WTC11 (cell line): ENCODE results near the gene ELK3. TPM values are rescaled to one million over a fixed set of nuclear protein-coding genes. Genes with fewer than 3 reads are reported as not detected.

ENCODE experiments used
- ATAC-seq: fragments of 200-7000 bp; cut with Tn5 transposase; 2 replicates; pipeline ENCODE4 v1.10.0; 2021; ENCODE audit warnings: mild to moderate bottlenecking, moderate library complexity
- CTCF ChIA-PET: fragments of 300-600 bp; sonication (Branson Sonifier 250); formaldehyde crosslinking; loops from one replicate; lab custom pipeline; 2021; ENCODE audit warnings: antibody characterized with exemption; lab: Charles Lee
- POLR2A ChIA-PET: fragments of 350-600 bp; sonication (Branson Sonifier 250); formaldehyde crosslinking; loops from one replicate; lab custom pipeline; 2021; ENCODE audit warnings: antibody characterized with exemption; lab: Charles Lee
- DNase-seq: peaks from one replicate; pipeline ENCODE4 v3.0.0; 2021; ENCODE audit warnings: low spot score
- H3K27ac Mint-ChIP-seq: 2 replicates; pipeline ENCODE4 v1.8.0; 2021; ENCODE audit warnings: mixed read lengths
- H3K27me3 Mint-ChIP-seq: 2 replicates; pipeline ENCODE4 v1.8.0; 2021; ENCODE audit warnings: low read depth, mild to moderate bottlenecking, moderate library complexity, mixed read lengths
- H3K36me3 Mint-ChIP-seq: 2 replicates; pipeline ENCODE4 v1.8.0; 2021; ENCODE audit warnings: mixed read lengths
- H3K4me1 Mint-ChIP-seq: 2 replicates; pipeline ENCODE4 v1.8.0; 2022; ENCODE audit warnings: mixed read lengths
- H3K4me3 Mint-ChIP-seq: 2 replicates; pipeline ENCODE4 v1.8.0; 2021; ENCODE audit warnings: mild to moderate bottlenecking, moderate library complexity, mixed read lengths
- H3K9me3 Mint-ChIP-seq: 2 replicates; pipeline ENCODE4 v1.8.0; 2021; ENCODE audit warnings: mixed read lengths
- ELF4 ChIP-seq: sonication (generic); formaldehyde crosslinking; IDR thresholded peaks from 2 replicates; pipeline ENCODE4 v1.8.1; 2022; ENCODE audit warnings: low read depth, mild to moderate bottlenecking, moderate library complexity, missing genetic modification reagents
- ESRRA ChIP-seq: sonication (generic); formaldehyde crosslinking; IDR thresholded peaks from 2 replicates; pipeline ENCODE4 v1.8.1; 2022; ENCODE audit warnings: mild to moderate bottlenecking, missing genetic modification reagents, borderline replicate concordance
- FOXK1 ChIP-seq: sonication (generic); formaldehyde crosslinking; IDR thresholded peaks from 2 replicates; pipeline ENCODE4 v1.8.0; 2022; ENCODE audit warnings: mild to moderate bottlenecking, moderate library complexity, missing genetic modification reagents
- GABPB1 ChIP-seq: sonication (generic); formaldehyde crosslinking; IDR thresholded peaks from 2 replicates; pipeline ENCODE4 v1.8.1; 2023; ENCODE audit warnings: mild to moderate bottlenecking, missing genetic modification reagents
- KAT7 ChIP-seq: sonication (generic); formaldehyde crosslinking; IDR thresholded peaks from 2 replicates; pipeline ENCODE4 v1.8.1; 2023; ENCODE audit warnings: missing genetic modification reagents, mild to moderate bottlenecking, borderline replicate concordance
- NFATC4 ChIP-seq: fragments of 250-450 bp; sonication (Bioruptor Pico); IDR thresholded peaks from 2 replicates; pipeline ENCODE4 v1.9.0; 2021; ENCODE audit warnings: mild to moderate bottlenecking
- NR2C2 ChIP-seq: sonication (generic); formaldehyde crosslinking; IDR thresholded peaks from 2 replicates; pipeline ENCODE4 v1.8.0; 2022; ENCODE audit warnings: mild to moderate bottlenecking, missing genetic modification reagents
- PRRX2 ChIP-seq: fragments of 250-450 bp; sonication (Bioruptor Pico); IDR thresholded peaks from 2 replicates; pipeline ENCODE4 v1.8.0; 2021; ENCODE audit warnings: mild to moderate bottlenecking
- TEAD1 ChIP-seq: sonication (generic); formaldehyde crosslinking; IDR thresholded peaks from 2 replicates; pipeline ENCODE4 v1.8.0; 2022; ENCODE audit warnings: mild to moderate bottlenecking, missing genetic modification reagents
- TEAD4 ChIP-seq: sonication (generic); formaldehyde crosslinking; IDR thresholded peaks from 2 replicates; pipeline ENCODE4 v1.8.0; 2022; ENCODE audit warnings: mild to moderate bottlenecking, missing genetic modification reagents
- ZNF317 ChIP-seq: sonication (generic); formaldehyde crosslinking; IDR thresholded peaks from 2 replicates; pipeline ENCODE4 v1.8.1; 2023; ENCODE audit warnings: low read depth, mild to moderate bottlenecking, moderate library complexity, missing genetic modification reagents, borderline replicate concordance
- ZNF416 ChIP-seq: fragments of 250-450 bp; sonication (Bioruptor Pico); IDR thresholded peaks from 2 replicates; pipeline ENCODE4 v1.9.0; 2021; ENCODE audit warnings: mild to moderate bottlenecking, inconsistent platforms
- ZNF423 ChIP-seq: fragments of 250-450 bp; sonication (Bioruptor Pico); IDR thresholded peaks from 2 replicates; pipeline ENCODE4 v2.1.2; 2022; ENCODE audit warnings: mild to moderate bottlenecking, moderate library complexity
- total RNA-seq: library from RNA; stranded (reverse); gene quantifications from 3 replicates; pipeline ENCODE4 v1.2.3, GENCODE V29; 2021
- TF ChIP-seq, protein P1 (sequence below): sonication (generic); formaldehyde crosslinking; IDR thresholded peaks from 2 replicates; pipeline ENCODE4 v1.8.1; 2022; ENCODE audit warnings: mild to moderate bottlenecking, moderate library complexity, missing genetic modification reagents
- TF ChIP-seq, protein P2 (sequence below): sonication (generic); formaldehyde crosslinking; IDR thresholded peaks from 2 replicates; pipeline ENCODE4 v1.8.0; 2023; ENCODE audit warnings: mild to moderate bottlenecking, missing genetic modification reagents
- TF ChIP-seq, protein P3 (sequence below): sonication (generic); formaldehyde crosslinking; IDR thresholded peaks from 2 replicates; pipeline ENCODE4 v1.8.1; 2023; ENCODE audit warnings: mild to moderate bottlenecking, missing genetic modification reagents
- TF ChIP-seq, protein P4 (sequence below): sonication (generic); formaldehyde crosslinking; IDR thresholded peaks from 2 replicates; pipeline ENCODE4 v1.8.0; 2023; ENCODE audit warnings: missing genetic modification reagents, mild to moderate bottlenecking, borderline replicate concordance
- TF ChIP-seq, protein P5 (sequence below): fragments of 250-450 bp; sonication (Bioruptor Pico); IDR thresholded peaks from 2 replicates; pipeline ENCODE4 v1.9.0; 2021; ENCODE audit warnings: moderate library complexity, mild to moderate bottlenecking, inconsistent platforms, borderline replicate concordance
- TF ChIP-seq, protein P6 (sequence below): fragments of 250-450 bp; sonication (Bioruptor Pico); IDR thresholded peaks from 2 replicates; pipeline ENCODE4 v2.1.2; 2022; ENCODE audit warnings: mild to moderate bottlenecking, moderate library complexity
- TF ChIP-seq, protein P7 (sequence below): sonication (generic); formaldehyde crosslinking; IDR thresholded peaks from 2 replicates; pipeline ENCODE4 v1.8.0; 2022; ENCODE audit warnings: missing genetic modification reagents

The ELK3 gene
- total RNA-seq, 1 experiment from 2014 or later = 16.5 TPM

DNA sequence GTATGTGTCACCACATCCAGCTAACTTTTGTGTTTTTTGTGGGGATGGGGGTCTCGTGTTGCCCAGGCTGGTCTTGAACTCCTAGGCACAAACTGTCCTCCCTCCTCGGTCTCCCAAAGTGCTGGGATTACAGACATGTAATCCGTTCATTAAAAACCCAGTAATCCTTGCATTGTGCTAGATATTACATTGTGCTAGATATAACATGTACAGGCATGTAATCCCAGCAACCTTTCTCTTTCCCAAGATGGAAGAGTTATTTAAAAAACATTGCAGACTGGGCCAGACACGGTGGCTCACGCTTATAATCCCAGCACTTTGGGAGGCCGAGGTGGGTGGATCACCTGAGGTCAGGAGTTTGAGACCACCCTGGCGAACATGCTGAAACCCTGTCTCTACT is 19.7 kb downstream of the ELK3 start:
- H3K4me3 Mint-ChIP-seq = no peak overlapping the region
- DNase-seq (no peak), ATAC-seq (no peak)
- H3K27ac Mint-ChIP-seq = peak overlapping the region; percentile 50; the same call in 1 of the 2 replicates
- TF ChIP-seq ZNF423 = no peak
- TF ChIP-seq KAT7 = no peak
- TF ChIP-seq, protein P1, sequence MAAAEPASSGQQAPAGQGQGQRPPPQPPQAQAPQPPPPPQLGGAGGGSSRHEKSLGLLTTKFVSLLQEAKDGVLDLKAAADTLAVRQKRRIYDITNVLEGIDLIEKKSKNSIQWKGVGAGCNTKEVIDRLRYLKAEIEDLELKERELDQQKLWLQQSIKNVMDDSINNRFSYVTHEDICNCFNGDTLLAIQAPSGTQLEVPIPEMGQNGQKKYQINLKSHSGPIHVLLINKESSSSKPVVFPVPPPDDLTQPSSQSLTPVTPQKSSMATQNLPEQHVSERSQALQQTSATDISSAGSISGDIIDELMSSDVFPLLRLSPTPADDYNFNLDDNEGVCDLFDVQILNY = no peak
- TF ChIP-seq, protein P2, sequence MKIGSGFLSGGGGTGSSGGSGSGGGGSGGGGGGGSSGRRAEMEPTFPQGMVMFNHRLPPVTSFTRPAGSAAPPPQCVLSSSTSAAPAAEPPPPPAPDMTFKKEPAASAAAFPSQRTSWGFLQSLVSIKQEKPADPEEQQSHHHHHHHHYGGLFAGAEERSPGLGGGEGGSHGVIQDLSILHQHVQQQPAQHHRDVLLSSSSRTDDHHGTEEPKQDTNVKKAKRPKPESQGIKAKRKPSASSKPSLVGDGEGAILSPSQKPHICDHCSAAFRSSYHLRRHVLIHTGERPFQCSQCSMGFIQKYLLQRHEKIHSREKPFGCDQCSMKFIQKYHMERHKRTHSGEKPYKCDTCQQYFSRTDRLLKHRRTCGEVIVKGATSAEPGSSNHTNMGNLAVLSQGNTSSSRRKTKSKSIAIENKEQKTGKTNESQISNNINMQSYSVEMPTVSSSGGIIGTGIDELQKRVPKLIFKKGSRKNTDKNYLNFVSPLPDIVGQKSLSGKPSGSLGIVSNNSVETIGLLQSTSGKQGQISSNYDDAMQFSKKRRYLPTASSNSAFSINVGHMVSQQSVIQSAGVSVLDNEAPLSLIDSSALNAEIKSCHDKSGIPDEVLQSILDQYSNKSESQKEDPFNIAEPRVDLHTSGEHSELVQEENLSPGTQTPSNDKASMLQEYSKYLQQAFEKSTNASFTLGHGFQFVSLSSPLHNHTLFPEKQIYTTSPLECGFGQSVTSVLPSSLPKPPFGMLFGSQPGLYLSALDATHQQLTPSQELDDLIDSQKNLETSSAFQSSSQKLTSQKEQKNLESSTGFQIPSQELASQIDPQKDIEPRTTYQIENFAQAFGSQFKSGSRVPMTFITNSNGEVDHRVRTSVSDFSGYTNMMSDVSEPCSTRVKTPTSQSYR = no peak
- no peak for TF ChIP-seq PRRX2 (CRISPR knock-in tag)
- TF ChIP-seq, protein P3, sequence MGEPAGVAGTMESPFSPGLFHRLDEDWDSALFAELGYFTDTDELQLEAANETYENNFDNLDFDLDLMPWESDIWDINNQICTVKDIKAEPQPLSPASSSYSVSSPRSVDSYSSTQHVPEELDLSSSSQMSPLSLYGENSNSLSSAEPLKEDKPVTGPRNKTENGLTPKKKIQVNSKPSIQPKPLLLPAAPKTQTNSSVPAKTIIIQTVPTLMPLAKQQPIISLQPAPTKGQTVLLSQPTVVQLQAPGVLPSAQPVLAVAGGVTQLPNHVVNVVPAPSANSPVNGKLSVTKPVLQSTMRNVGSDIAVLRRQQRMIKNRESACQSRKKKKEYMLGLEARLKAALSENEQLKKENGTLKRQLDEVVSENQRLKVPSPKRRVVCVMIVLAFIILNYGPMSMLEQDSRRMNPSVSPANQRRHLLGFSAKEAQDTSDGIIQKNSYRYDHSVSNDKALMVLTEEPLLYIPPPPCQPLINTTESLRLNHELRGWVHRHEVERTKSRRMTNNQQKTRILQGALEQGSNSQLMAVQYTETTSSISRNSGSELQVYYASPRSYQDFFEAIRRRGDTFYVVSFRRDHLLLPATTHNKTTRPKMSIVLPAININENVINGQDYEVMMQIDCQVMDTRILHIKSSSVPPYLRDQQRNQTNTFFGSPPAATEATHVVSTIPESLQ = no peak
- TF ChIP-seq GABPB1 = no peak
- TF ChIP-seq, protein P4, sequence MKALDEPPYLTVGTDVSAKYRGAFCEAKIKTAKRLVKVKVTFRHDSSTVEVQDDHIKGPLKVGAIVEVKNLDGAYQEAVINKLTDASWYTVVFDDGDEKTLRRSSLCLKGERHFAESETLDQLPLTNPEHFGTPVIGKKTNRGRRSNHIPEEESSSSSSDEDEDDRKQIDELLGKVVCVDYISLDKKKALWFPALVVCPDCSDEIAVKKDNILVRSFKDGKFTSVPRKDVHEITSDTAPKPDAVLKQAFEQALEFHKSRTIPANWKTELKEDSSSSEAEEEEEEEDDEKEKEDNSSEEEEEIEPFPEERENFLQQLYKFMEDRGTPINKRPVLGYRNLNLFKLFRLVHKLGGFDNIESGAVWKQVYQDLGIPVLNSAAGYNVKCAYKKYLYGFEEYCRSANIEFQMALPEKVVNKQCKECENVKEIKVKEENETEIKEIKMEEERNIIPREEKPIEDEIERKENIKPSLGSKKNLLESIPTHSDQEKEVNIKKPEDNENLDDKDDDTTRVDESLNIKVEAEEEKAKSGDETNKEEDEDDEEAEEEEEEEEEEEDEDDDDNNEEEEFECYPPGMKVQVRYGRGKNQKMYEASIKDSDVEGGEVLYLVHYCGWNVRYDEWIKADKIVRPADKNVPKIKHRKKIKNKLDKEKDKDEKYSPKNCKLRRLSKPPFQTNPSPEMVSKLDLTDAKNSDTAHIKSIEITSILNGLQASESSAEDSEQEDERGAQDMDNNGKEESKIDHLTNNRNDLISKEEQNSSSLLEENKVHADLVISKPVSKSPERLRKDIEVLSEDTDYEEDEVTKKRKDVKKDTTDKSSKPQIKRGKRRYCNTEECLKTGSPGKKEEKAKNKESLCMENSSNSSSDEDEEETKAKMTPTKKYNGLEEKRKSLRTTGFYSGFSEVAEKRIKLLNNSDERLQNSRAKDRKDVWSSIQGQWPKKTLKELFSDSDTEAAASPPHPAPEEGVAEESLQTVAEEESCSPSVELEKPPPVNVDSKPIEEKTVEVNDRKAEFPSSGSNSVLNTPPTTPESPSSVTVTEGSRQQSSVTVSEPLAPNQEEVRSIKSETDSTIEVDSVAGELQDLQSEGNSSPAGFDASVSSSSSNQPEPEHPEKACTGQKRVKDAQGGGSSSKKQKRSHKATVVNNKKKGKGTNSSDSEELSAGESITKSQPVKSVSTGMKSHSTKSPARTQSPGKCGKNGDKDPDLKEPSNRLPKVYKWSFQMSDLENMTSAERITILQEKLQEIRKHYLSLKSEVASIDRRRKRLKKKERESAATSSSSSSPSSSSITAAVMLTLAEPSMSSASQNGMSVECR (CRISPR knock-in tag) = no peak
- TF ChIP-seq, all 79 proteins: peak for 0
- ChIA-PET POLR2A (no interaction called here), CTCF (interaction anchor here (1.2 kb wide), 1 partner anchor 100 kb away, joined by 3 read pairs; no protein-coding TSS in a partner anchor)
- H3K9me3 Mint-ChIP-seq = no peaks in the 10 kb centered on the region
- H3K36me3 Mint-ChIP-seq = no peaks in the 10 kb centered on the region
- H3K27me3 Mint-ChIP-seq = no peaks in the 10 kb centered on the region
- peaks cover 63% of the 10 kb centered on the region for H3K4me1 Mint-ChIP-seq

DNA sequence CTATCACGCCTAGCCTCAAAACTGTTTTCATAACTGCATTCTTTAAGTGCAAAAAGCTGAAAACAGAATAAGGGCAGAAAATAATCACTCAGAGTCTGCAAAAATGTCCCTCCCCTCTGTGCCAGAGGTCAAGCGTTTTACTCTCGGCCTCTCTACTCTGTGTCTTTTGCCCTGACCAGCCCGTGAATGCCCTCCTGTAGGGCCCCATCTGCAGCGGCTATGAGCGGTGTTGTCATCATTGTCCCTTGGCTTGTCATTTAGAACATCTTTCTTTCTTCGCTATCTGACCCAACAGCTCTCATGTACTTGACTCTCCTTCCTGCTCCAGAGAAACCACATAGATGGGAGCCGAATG is 21.7 kb downstream of the ELK3 start:
- ATAC-seq (no peak), DNase-seq (no peak)
- H3K4me1 Mint-ChIP-seq = peaks cover 54% of the 10 kb centered on the region
- H3K9me3 Mint-ChIP-seq = no peaks in the 10 kb centered on the region
- H3K27me3 Mint-ChIP-seq = no peaks in the 10 kb centered on the region
- POLR2A ChIA-PET = interaction anchor here (0.7 kb wide), 1 partner anchor 301 kb away, joined by 3 read pairs; no protein-coding TSS in a partner anchor
- no peak overlapping the region for H3K27ac Mint-ChIP-seq
- no peak overlapping the region for H3K4me3 Mint-ChIP-seq
- CTCF ChIA-PET = interaction anchor here (0.6 to 2.4 kb wide), 26 partner anchors 8 to 307 kb away, joined by 3 to 22 read pairs (median 5); partner anchors contain the start of genes CDK17 and LTA4H
- H3K36me3 Mint-ChIP-seq = no peaks in the 10 kb centered on the region
- TF ChIP-seq, protein P5, sequence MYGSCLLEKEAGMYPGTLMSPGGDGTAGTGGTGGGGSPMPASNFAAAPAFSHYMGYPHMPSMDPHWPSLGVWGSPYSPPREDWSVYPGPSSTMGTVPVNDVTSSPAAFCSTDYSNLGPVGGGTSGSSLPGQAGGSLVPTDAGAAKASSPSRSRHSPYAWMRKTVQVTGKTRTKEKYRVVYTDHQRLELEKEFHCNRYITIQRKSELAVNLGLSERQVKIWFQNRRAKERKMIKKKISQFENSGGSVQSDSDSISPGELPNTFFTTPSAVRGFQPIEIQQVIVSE (CRISPR knock-in tag) = no peak
- TF ChIP-seq FOXK1 (CRISPR knock-in tag) (no peak), GABPB1 (no peak), ZNF416 (no peak), NR2C2 (CRISPR knock-in tag) (no peak), ELF4 (CRISPR knock-in tag) (no peak), TEAD4 (CRISPR knock-in tag) (no peak), TEAD1 (CRISPR knock-in tag) (no peak), NFATC4 (no peak), ESRRA (CRISPR knock-in tag) (no peak), ZNF317 (CRISPR knock-in tag) (no peak)
- TF ChIP-seq, protein P6, sequence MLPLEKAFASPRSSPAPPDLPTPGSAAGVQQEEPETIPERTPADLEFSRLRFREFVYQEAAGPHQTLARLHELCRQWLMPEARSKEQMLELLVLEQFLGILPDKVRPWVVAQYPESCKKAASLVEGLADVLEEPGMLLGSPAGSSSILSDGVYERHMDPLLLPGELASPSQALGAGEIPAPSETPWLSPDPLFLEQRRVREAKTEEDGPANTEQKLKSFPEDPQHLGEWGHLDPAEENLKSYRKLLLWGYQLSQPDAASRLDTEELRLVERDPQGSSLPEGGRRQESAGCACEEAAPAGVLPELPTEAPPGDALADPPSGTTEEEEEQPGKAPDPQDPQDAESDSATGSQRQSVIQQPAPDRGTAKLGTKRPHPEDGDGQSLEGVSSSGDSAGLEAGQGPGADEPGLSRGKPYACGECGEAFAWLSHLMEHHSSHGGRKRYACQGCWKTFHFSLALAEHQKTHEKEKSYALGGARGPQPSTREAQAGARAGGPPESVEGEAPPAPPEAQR (CRISPR knock-in tag) = no peak
- TF ChIP-seq, protein P7, sequence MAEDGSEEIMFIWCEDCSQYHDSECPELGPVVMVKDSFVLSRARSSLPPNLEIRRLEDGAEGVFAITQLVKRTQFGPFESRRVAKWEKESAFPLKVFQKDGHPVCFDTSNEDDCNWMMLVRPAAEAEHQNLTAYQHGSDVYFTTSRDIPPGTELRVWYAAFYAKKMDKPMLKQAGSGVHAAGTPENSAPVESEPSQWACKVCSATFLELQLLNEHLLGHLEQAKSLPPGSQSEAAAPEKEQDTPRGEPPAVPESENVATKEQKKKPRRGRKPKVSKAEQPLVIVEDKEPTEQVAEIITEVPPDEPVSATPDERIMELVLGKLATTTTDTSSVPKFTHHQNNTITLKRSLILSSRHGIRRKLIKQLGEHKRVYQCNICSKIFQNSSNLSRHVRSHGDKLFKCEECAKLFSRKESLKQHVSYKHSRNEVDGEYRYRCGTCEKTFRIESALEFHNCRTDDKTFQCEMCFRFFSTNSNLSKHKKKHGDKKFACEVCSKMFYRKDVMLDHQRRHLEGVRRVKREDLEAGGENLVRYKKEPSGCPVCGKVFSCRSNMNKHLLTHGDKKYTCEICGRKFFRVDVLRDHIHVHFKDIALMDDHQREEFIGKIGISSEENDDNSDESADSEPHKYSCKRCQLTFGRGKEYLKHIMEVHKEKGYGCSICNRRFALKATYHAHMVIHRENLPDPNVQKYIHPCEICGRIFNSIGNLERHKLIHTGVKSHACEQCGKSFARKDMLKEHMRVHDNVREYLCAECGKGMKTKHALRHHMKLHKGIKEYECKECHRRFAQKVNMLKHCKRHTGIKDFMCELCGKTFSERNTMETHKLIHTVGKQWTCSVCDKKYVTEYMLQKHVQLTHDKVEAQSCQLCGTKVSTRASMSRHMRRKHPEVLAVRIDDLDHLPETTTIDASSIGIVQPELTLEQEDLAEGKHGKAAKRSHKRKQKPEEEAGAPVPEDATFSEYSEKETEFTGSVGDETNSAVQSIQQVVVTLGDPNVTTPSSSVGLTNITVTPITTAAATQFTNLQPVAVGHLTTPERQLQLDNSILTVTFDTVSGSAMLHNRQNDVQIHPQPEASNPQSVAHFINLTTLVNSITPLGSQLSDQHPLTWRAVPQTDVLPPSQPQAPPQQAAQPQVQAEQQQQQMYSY (CRISPR knock-in tag) = no peak
